HG03575 (cell line): Measurements from ENCODE around the gene IFITM10.

Source experiments
- ATAC-seq: cut with Tn5 transposase; IDR thresholded peaks from one replicate; pipeline ENCODE4 v1.9.1; 2021; ENCODE audit not compliant: unreplicated experiment, insufficient number of reproducible peaks, low FRiP score; ENCODE audit errors: extremely low read depth

The IFITM10 gene

GRCh38 chr11:1766719-1767398 lies 16.5 kb upstream of the IFITM10 start:
- ATAC-seq = no peak

GRCh38 chr11:1765871-1766718 lies 15.7 kb upstream of the IFITM10 start:
- ATAC-seq = no peak

- ATAC-seq = no peak
Observed at GRCh38 chr11:1763796-1764661, 13.6 kb upstream of the IFITM10 start, which contains the start of gene CTSD. Gene CTSD, minus strand, starts transcription at chr11:1763927. Its CDS starts 68 bp downstream, at chr11:1763859.

GRCh38 chr11:1763336-1763795 lies 13.0 kb upstream of the IFITM10 start:
- no peak for ATAC-seq

GRCh38 chr11:1762537-1763302 lies 12.3 kb upstream of the IFITM10 start:
- ATAC-seq = no peak

- ATAC-seq = no peak
Observed at GRCh38 chr11:1761857-1762536, 11.6 kb upstream of the IFITM10 start.

GRCh38 chr11:1761110-1761856 lies 10.9 kb upstream of the IFITM10 start:
- no peak for ATAC-seq

- ATAC-seq = no peak
Observed at GRCh38 chr11:1760351-1761109, 10.1 kb upstream of the IFITM10 start.

GRCh38 chr11:1759851-1760220 lies 9.4 kb upstream of the IFITM10 start:
- ATAC-seq = no peak

- ATAC-seq = no peak
Observed at GRCh38 chr11:1759151-1759850, 8.9 kb upstream of the IFITM10 start.

- no peak for ATAC-seq
Observed at GRCh38 chr11:1758611-1759150, 8.3 kb upstream of the IFITM10 start.

GRCh38 chr11:1757861-1758610 lies 7.6 kb upstream of the IFITM10 start:
- no peak for ATAC-seq

- ATAC-seq = no peak
Observed at GRCh38 chr11:1756791-1757771, 6.7 kb upstream of the IFITM10 start.
